ENCODE measurements around the gene FAM210B. TPM values are rescaled to one million over a fixed set of nuclear protein-coding genes. Genes with fewer than 3 reads are reported as not detected.
A peak's percentile ranks its signal among the peaks of the same experiment; 100 is the strongest.

Gene FAM210B
- total and polyA plus RNA-seq, 2 of the 13 experiments (the other 11 are each of a cell fraction or from before 2014, with no cell fraction given), result 75.9 to 107 TPM

- TF ChIP-seq, protein P1, sequence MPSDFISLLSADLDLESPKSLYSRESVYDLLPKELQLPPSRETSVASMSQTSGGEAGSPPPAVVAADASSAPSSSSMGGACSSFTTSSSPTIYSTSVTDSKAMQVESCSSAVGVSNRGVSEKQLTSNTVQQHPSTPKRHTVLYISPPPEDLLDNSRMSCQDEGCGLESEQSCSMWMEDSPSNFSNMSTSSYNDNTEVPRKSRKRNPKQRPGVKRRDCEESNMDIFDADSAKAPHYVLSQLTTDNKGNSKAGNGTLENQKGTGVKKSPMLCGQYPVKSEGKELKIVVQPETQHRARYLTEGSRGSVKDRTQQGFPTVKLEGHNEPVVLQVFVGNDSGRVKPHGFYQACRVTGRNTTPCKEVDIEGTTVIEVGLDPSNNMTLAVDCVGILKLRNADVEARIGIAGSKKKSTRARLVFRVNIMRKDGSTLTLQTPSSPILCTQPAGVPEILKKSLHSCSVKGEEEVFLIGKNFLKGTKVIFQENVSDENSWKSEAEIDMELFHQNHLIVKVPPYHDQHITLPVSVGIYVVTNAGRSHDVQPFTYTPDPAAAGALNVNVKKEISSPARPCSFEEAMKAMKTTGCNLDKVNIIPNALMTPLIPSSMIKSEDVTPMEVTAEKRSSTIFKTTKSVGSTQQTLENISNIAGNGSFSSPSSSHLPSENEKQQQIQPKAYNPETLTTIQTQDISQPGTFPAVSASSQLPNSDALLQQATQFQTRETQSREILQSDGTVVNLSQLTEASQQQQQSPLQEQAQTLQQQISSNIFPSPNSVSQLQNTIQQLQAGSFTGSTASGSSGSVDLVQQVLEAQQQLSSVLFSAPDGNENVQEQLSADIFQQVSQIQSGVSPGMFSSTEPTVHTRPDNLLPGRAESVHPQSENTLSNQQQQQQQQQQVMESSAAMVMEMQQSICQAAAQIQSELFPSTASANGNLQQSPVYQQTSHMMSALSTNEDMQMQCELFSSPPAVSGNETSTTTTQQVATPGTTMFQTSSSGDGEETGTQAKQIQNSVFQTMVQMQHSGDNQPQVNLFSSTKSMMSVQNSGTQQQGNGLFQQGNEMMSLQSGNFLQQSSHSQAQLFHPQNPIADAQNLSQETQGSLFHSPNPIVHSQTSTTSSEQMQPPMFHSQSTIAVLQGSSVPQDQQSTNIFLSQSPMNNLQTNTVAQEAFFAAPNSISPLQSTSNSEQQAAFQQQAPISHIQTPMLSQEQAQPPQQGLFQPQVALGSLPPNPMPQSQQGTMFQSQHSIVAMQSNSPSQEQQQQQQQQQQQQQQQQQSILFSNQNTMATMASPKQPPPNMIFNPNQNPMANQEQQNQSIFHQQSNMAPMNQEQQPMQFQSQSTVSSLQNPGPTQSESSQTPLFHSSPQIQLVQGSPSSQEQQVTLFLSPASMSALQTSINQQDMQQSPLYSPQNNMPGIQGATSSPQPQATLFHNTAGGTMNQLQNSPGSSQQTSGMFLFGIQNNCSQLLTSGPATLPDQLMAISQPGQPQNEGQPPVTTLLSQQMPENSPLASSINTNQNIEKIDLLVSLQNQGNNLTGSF (CRISPR knock-in tag; IDR thresholded peaks at IDR 0.05), result no peak
- TF ChIP-seq PAXIP1 (CRISPR knock-in tag; conservative IDR thresholded peaks at IDR 0.05), result peak; percentile 57; the same call in 1 of the 2 replicates
- TF ChIP-seq ZNF292 (CRISPR knock-in tag; IDR thresholded peaks at IDR 0.05; ENCODE audit: borderline replicate concordance, low read depth), result peak; percentile 52; the same call in 1 of the 2 replicates
- 0 out of 2 replicates have a peak, but pooled peaks have one; percentile 53 for TF ChIP-seq GLI4 (CRISPR knock-in tag; IDR thresholded peaks at IDR 0.05; ENCODE audit: borderline replicate concordance)
- TF ChIP-seq DZIP1 (CRISPR knock-in tag; IDR thresholded peaks at IDR 0.05), result no peak
- no peak for TF ChIP-seq NCOA5 (CRISPR knock-in tag; IDR thresholded peaks at IDR 0.05)
- TF ChIP-seq CBFB (CRISPR knock-in tag; IDR thresholded peaks at IDR 0.05), result no peak
- TF ChIP-seq, protein P2, sequence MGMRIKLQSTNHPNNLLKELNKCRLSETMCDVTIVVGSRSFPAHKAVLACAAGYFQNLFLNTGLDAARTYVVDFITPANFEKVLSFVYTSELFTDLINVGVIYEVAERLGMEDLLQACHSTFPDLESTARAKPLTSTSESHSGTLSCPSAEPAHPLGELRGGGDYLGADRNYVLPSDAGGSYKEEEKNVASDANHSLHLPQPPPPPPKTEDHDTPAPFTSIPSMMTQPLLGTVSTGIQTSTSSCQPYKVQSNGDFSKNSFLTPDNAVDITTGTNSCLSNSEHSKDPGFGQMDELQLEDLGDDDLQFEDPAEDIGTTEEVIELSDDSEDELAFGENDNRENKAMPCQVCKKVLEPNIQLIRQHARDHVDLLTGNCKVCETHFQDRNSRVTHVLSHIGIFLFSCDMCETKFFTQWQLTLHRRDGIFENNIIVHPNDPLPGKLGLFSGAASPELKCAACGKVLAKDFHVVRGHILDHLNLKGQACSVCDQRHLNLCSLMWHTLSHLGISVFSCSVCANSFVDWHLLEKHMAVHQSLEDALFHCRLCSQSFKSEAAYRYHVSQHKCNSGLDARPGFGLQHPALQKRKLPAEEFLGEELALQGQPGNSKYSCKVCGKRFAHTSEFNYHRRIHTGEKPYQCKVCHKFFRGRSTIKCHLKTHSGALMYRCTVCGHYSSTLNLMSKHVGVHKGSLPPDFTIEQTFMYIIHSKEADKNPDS (CRISPR knock-in tag; IDR thresholded peaks at IDR 0.05), result no peak
- no peak for TF ChIP-seq ZNF562 (CRISPR knock-in tag; IDR thresholded peaks at IDR 0.05; ENCODE audit: borderline replicate concordance)
- TF ChIP-seq, protein P3, sequence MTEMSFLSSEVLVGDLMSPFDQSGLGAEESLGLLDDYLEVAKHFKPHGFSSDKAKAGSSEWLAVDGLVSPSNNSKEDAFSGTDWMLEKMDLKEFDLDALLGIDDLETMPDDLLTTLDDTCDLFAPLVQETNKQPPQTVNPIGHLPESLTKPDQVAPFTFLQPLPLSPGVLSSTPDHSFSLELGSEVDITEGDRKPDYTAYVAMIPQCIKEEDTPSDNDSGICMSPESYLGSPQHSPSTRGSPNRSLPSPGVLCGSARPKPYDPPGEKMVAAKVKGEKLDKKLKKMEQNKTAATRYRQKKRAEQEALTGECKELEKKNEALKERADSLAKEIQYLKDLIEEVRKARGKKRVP (CRISPR knock-in tag; IDR thresholded peaks at IDR 0.05), result 0 out of 4 replicates have a peak, but pooled peaks of 1 of the 2 experiments have one; percentile 13
- TF ChIP-seq NBN (conservative IDR thresholded peaks at IDR 0.05), result no peak
Measured at GRCh38 chr20:56411759-56412472, 53.1 kb downstream of the FAM210B start, which contains the start of gene CASS4 (continued).
